Panc1 (cell line): ENCODE data around the gene IGF1R. TPM values are rescaled to one million over a fixed set of nuclear protein-coding genes. Genes with fewer than 3 reads are reported as not detected.

Experiments used
- ATAC-seq: fragments of 200-7000 bp; cut with Tn5 transposase; 2 replicates; pipeline ENCODE4 v1.9.1; 2020; ENCODE audit warnings: mild to moderate bottlenecking, moderate library complexity
- BruUV-seq: library from RNA; stranded (reverse); fragments of 400-500 nt; replicated peaks from 2 replicates; lab custom pipeline; 2021; lab: Mats Ljungman, UMichigan
- CTCF ChIA-PET: fragments of 300-600 bp; sonication (Branson Sonifier 250); formaldehyde crosslinking; loops from one replicate; lab custom pipeline; 2022; ENCODE audit warnings: antibody characterized with exemption; lab: Charles Lee
- POLR2A ChIA-PET: fragments of 300-600 bp; sonication (Branson Sonifier 250); formaldehyde crosslinking; loops from one replicate; lab custom pipeline; 2022; ENCODE audit warnings: antibody characterized with exemption; lab: Charles Lee
- DNase-seq: peaks from one replicate; pipeline ENCODE4 v3.0.0-alpha.2; 2010; ENCODE audit warnings: low read depth, low spot score
- H3K27ac ChIP-seq: 2 replicates; pipeline ENCODE4 v1.5.1; 2011; ENCODE audit warnings: mild to moderate bottlenecking, low read length, inconsistent platforms
- H3K27me3 ChIP-seq: fragments of 200-500 bp; sonication (Bioruptor generic); 2 replicates; pipeline ENCODE4 v1.6.0; 2014; ENCODE audit warnings: low read length, inconsistent platforms; ENCODE audit not compliant: control insufficient read depth, insufficient read depth
- H3K36me3 ChIP-seq: fragments of 200-500 bp; sonication (Bioruptor generic); 2 replicates; pipeline ENCODE4 v1.5.1; 2014; ENCODE audit warnings: inconsistent platforms, mild to moderate bottlenecking, low read length, moderate library complexity; ENCODE audit not compliant: control insufficient read depth, insufficient read depth
- H3K4me1 ChIP-seq: 2 replicates; pipeline ENCODE4 v1.5.1; 2011; ENCODE audit warnings: inconsistent platforms, mild to moderate bottlenecking, low read length, moderate library complexity; ENCODE audit not compliant: control insufficient read depth, insufficient read depth
- H3K4me3 ChIP-seq, 2 experiments: 2 replicates each; pipeline ENCODE4 v1.5.1; 2011 to 2012; ENCODE audit warnings: low read depth in 2 of 2, low read length in 2 of 2, mild to moderate bottlenecking in 2 of 2, inconsistent platforms in 1 of 2, moderate library complexity in 1 of 2
- H3K9me3 ChIP-seq: fragments of 200-500 bp; sonication (Bioruptor generic); 2 replicates; pipeline ENCODE4 v1.5.1; 2014; ENCODE audit warnings: low read depth, mild to moderate bottlenecking, inconsistent platforms, low read length, moderate library complexity; ENCODE audit not compliant: control insufficient read depth, insufficient read depth
- CTCF ChIP-seq: fragments of 450-650 bp; IDR thresholded peaks from 2 replicates; pipeline ENCODE4 v1.5.1; 2017; ENCODE audit warnings: mild to moderate bottlenecking
- POLR2AphosphoS5 ChIP-seq: IDR thresholded peaks from 2 replicates; pipeline ENCODE4 v1.6.1; 2012; ENCODE audit warnings: mild to moderate bottlenecking, low read depth, low read length, moderate library complexity
- REST ChIP-seq, 2 experiments: IDR thresholded peaks; 2 replicates each; pipeline ENCODE4 v1.6.1; 2011 to 2012; ENCODE audit warnings: low read depth in 2 of 2, control low read depth in 1 of 2, low read length in 1 of 2, mild to moderate bottlenecking in 1 of 2, moderate library complexity in 1 of 2; ENCODE audit not compliant: insufficient read depth in 1 of 2
- SIN3A ChIP-seq: IDR thresholded peaks from 2 replicates; pipeline ENCODE4 v1.6.1; 2012; ENCODE audit warnings: low read depth, mild to moderate bottlenecking, low read length, moderate library complexity, borderline replicate concordance; ENCODE audit not compliant: insufficient read depth
- TCF7L2 ChIP-seq: IDR thresholded peaks from 2 replicates; pipeline ENCODE4 v1.6.1; 2011; ENCODE audit warnings: mild to moderate bottlenecking, low read depth, low read length, inconsistent platforms
- in situ Hi-C: cut with HindIII; loops from 2 replicates; pipeline ENCODE4 v1.10.0; 2016; ENCODE audit warnings: low sequenced_read_pairs, low pct_unique_long_range_greater_than_20kb
- intact Hi-C: fragments of 100-400 bp; cut with micrococcal nuclease; formaldehyde crosslinking; loops from one replicate; pipeline ENCODE4 v1.10.0; 2022; ENCODE audit not compliant: unreplicated experiment
- total RNA-seq: library from RNA; stranded (reverse); gene quantifications from one replicate; pipeline ENCODE4 v1.2.1, GENCODE V29; 2021; ENCODE audit not compliant: unreplicated experiment

The IGF1R gene
- total RNA-seq, 1 experiment from 2014 or later: 77.1 TPM

GRCh38 chr15:98743177-98743576 is 94.8 kb downstream of the IGF1R start:
- peaks cover 24% of the 10 kb centered on the region for H3K4me1 ChIP-seq
- no peak overlapping the region for H3K27ac ChIP-seq
- ChIA-PET CTCF (no interaction called here), POLR2A (no interaction called here)
- no peaks in the 10 kb centered on the region for H3K9me3 ChIP-seq
- no peaks in the 10 kb centered on the region for H3K36me3 ChIP-seq
- in situ Hi-C loops: no loop called here
- ATAC-seq (no peak), DNase-seq (no peak)
- no TSS peak for BruUV-seq
- intact Hi-C loops: no loop called here
- TF ChIP-seq TCF7L2 (no peak), REST (IDR thresholded peaks at IDR 0.05; ENCODE audit: insufficient read depth in 1 of 2, low read depth in 2 of 2, low read length in 1 of 2) (no peak), CTCF (no peak), SIN3A (no peak), POLR2AphosphoS5 (no peak)
- no peaks in the 10 kb centered on the region for H3K27me3 ChIP-seq
- H3K4me3 ChIP-seq: no peak overlapping the region

GRCh38 chr15:98744506-98744905 is 96.2 kb downstream of the IGF1R start:
- intact Hi-C loops: no loop called here
- Histone ChIP-seq H3K4me3 (no peak overlapping the region), H3K4me1 (peaks cover 24% of the 10 kb centered on the region), H3K9me3 (no peaks in the 10 kb centered on the region), H3K27ac (no peak overlapping the region), H3K36me3 (no peaks in the 10 kb centered on the region), H3K27me3 (no peaks in the 10 kb centered on the region)
- ChIA-PET POLR2A (no interaction called here), CTCF (no interaction called here)
- BruUV-seq: no TSS peak
- in situ Hi-C loops: no loop called here
- DNase-seq: no peak
- TF ChIP-seq CTCF (no peak), REST (IDR thresholded peaks at IDR 0.05; ENCODE audit: insufficient read depth in 1 of 2, low read depth in 2 of 2, low read length in 1 of 2) (no peak), TCF7L2 (no peak)
- ATAC-seq: no peak
